NCI-H2171 treated with DMSO at 0.1 percent for 48 hours (cell line): ENCODE results near the gene SLC25A10.

ENCODE experiments used
- DNase-seq: peaks from one replicate; lab custom pipeline; 2025; lab: John Stamatoyannopoulos, UW

Gene SLC25A10

GRCh38 chr17:81706232-81706611, 5.9 kb upstream of the SLC25A10 start:
- DNase-seq: no peak

GRCh38 chr17:81706757-81707624, 5.1 kb upstream of the SLC25A10 start:
- no peak for DNase-seq

- DNase-seq: no peak
Measured at GRCh38 chr17:81707725-81708646, 4.1 kb upstream of the SLC25A10 start.

- no peak for DNase-seq
Measured at GRCh38 chr17:81708739-81709185, 3.3 kb upstream of the SLC25A10 start.

GRCh38 chr17:81710514-81711308, 1.4 kb upstream of the SLC25A10 start:
- DNase-seq: peak; percentile 49

- peak; percentile 54 for DNase-seq
Measured at GRCh38 chr17:81712468-81713003, 452 bp downstream of the SLC25A10 start.

- no peak for DNase-seq
Measured at GRCh38 chr17:81713004-81713555, 996 bp downstream of the SLC25A10 start.

- DNase-seq: no peak
Measured at GRCh38 chr17:81713556-81714411, 1.7 kb downstream of the SLC25A10 start.

- no peak for DNase-seq
Measured at GRCh38 chr17:81714412-81715106, 2.5 kb downstream of the SLC25A10 start.

- DNase-seq: no peak
Measured at GRCh38 chr17:81715107-81715871, 3.2 kb downstream of the SLC25A10 start.

GRCh38 chr17:81715872-81716673, 4.0 kb downstream of the SLC25A10 start:
- no peak for DNase-seq

- DNase-seq: no peak
Measured at GRCh38 chr17:81716674-81716996, 4.6 kb downstream of the SLC25A10 start.

GRCh38 chr17:81717049-81717765, 5.1 kb downstream of the SLC25A10 start:
- no peak for DNase-seq

GRCh38 chr17:81717766-81718089, 5.6 kb downstream of the SLC25A10 start:
- DNase-seq: no peak

GRCh38 chr17:81719410-81720266, 7.6 kb downstream of the SLC25A10 start:
- DNase-seq: no peak

- no peak for DNase-seq
Measured at GRCh38 chr17:81720267-81721071, 8.4 kb downstream of the SLC25A10 start.
